NCI-H187 (cell line): Measurements from ENCODE around the gene PLEKHB1.

Source experiments
- DNase-seq, 2 experiments: peaks; one replicate each; lab custom pipeline; 2025; lab: John Stamatoyannopoulos, UW

The PLEKHB1 gene

GRCh38 chr11:73648121-73648520, 1.7 kb downstream of the PLEKHB1 start:
- DNase-seq, result no peak

GRCh38 chr11:73648571-73649046, 2.2 kb downstream of the PLEKHB1 start:
- no peak for DNase-seq

GRCh38 chr11:73649206-73649605, 2.8 kb downstream of the PLEKHB1 start:
- no peak for DNase-seq

GRCh38 chr11:73650400-73650799, 4.0 kb downstream of the PLEKHB1 start:
- no peak for DNase-seq

GRCh38 chr11:73651252-73651651, 4.9 kb downstream of the PLEKHB1 start:
- no peak for DNase-seq

GRCh38 chr11:73651661-73652045, 5.3 kb downstream of the PLEKHB1 start:
- no peak for DNase-seq

- peak in 1 of 2 experiments; percentile 6 for DNase-seq
Measured at GRCh38 chr11:73652046-73652730, 5.8 kb downstream of the PLEKHB1 start.

GRCh38 chr11:73652856-73653559, 6.6 kb downstream of the PLEKHB1 start:
- DNase-seq, result no peak

- DNase-seq, result no peak
Measured at GRCh38 chr11:73653996-73654395, 7.6 kb downstream of the PLEKHB1 start.

GRCh38 chr11:73654482-73655021, 8.2 kb downstream of the PLEKHB1 start:
- DNase-seq, result no peak

- DNase-seq, result no peak
Measured at GRCh38 chr11:73655686-73656085, 9.3 kb downstream of the PLEKHB1 start.

- DNase-seq, result no peak
Measured at GRCh38 chr11:73656985-73657384, 10.6 kb downstream of the PLEKHB1 start.

GRCh38 chr11:73659961-73660360, 13.6 kb downstream of the PLEKHB1 start:
- DNase-seq, result no peak

GRCh38 chr11:73660497-73661034, 14.2 kb downstream of the PLEKHB1 start:
- DNase-seq, result no peak

GRCh38 chr11:73661035-73661628, 14.8 kb downstream of the PLEKHB1 start:
- peak; percentile 64 to 73 for DNase-seq

- DNase-seq, result no peak
Measured at GRCh38 chr11:73662445-73663157, 16.2 kb downstream of the PLEKHB1 start.

GRCh38 chr11:73663604-73664495, 17.5 kb downstream of the PLEKHB1 start:
- no peak for DNase-seq

GRCh38 chr11:73664877-73665276, 18.5 kb downstream of the PLEKHB1 start:
- no peak for DNase-seq

- DNase-seq, result no peak
Measured at GRCh38 chr11:73667891-73668290, 21.5 kb downstream of the PLEKHB1 start.

- no peak for DNase-seq
Measured at GRCh38 chr11:73670808-73671207, 24.4 kb downstream of the PLEKHB1 start.

- no peak for DNase-seq
Measured at GRCh38 chr11:73671701-73672100, 25.3 kb downstream of the PLEKHB1 start.
